Tibial artery (tissue), 4 donors: Measurements from ENCODE around the gene HJV.

Experiments used
- DNase-seq, 2 donors: peaks; one replicate each; pipeline ENCODE4 v3.0.0-alpha.2; 2019
- H3K27ac ChIP-seq, 2 donors: fragments of 200-600 bp; sonication (generic) in 1 of 2; 1 replicate in 1 of 2; 2 replicates in 1 of 2; pipeline ENCODE4 v1.5.1; 2018 to 2019; ENCODE audit warnings: mild to moderate bottlenecking in 1 of 2
- H3K27me3 ChIP-seq, 2 donors: fragments of 200-600 bp; sonication (generic) in 1 of 2; one replicate each; pipeline versions ENCODE4 v1.5.1 to v1.6.0; 2016 to 2019
- H3K36me3 ChIP-seq, 3 donors: fragments of 200-600 bp; sonication (generic) in 2 of 3; one replicate each; pipeline ENCODE4 v1.5.1; 2016 to 2019; ENCODE audit warnings: mild to moderate bottlenecking in 2 of 3
- H3K4me1 ChIP-seq, 4 donors: fragments of 200-600 bp; sonication (generic) in 2 of 4; 1 replicate in 3 of 4; 2 replicates in 1 of 4; pipeline ENCODE4 v1.5.1; 2016 to 2019
- H3K4me3 ChIP-seq, 2 donors: fragments of 200-600 bp; sonication (generic) in 1 of 2; 1 replicate in 1 of 2; 2 replicates in 1 of 2; pipeline ENCODE4 v1.5.1; 2018 to 2019; ENCODE audit warnings: mild to moderate bottlenecking in 2 of 2
- H3K9me3 ChIP-seq, 3 donors: fragments of 200-600 bp; sonication (generic) in 1 of 3; one replicate each; pipeline ENCODE4 v1.5.1; 2016 to 2019
- CTCF ChIP-seq, 2 experiments: fragments of 200-600 bp in 1 of 2; fragments of 450-650 bp in 1 of 2; IDR thresholded peaks; one replicate each; pipeline ENCODE4 v1.5.1; 2017 to 2019; ENCODE audit warnings: antibody characterized with exemption in 2 of 2, mild to moderate bottlenecking in 1 of 2, moderate library complexity in 1 of 2
- intact Hi-C: fragments of 100-400 bp; cut with DNase I; formaldehyde crosslinking; loops from one replicate; pipeline ENCODE4 v1.15.0; 2023; ENCODE audit warnings: low total_unique reads

The HJV gene

DNA sequence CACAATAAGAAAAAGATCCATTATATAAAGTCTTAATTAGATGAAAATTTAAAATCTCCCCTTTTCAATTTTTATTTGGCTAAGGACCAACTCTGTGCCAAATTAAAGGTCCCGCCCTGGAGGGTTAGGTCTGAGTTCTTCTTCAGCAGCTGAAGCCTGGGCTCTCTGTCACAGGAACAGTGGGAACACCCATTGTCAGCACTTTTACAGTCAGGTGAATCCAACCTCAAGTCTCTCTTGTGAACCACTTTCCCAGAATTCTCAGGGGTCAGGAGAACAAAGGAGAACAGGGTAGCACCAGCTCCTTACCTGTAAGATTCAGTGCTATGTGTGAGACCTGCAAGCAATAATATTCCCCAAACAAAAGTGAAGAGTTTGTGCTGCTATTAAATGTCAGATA lies 25.1 kb upstream of the HJV start:
- no peak for TF ChIP-seq CTCF (IDR thresholded peaks at IDR 0.05)
- intact Hi-C loops, result no loop called here
- Histone ChIP-seq H3K27ac (no peak overlapping the region), H3K9me3 (no peaks in the 10 kb centered on the region), H3K27me3 (no peaks in the 10 kb centered on the region), H3K4me3 (no peak overlapping the region), H3K36me3 (no peaks in the 10 kb centered on the region), H3K4me1 (no peaks in the 10 kb centered on the region)
- DNase-seq, result no peak

DNA sequence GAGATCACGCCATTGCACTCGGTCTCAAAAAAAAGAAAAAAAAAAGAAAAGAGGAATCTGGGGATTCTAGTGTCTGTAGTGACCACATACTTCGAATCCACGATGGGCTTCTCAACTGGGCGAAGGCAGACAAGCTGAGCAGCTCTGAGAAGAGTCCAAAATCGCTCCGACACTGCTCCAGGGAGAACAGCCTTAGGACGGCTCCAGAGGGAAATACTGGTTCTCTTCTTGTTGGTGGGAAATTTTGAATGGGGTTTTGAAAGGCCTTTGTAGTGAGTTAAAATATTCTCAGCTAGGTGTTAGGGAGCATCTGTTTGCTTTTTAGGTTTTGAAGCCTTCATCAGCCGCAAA lies 18.3 kb upstream of the HJV start:
- Histone ChIP-seq H3K9me3 (no peaks in the 10 kb centered on the region), H3K27me3 (no peaks in the 10 kb centered on the region), H3K36me3 (no peaks in the 10 kb centered on the region), H3K27ac (peak overlapping the region; percentile 87 to 93), H3K4me1 (peaks cover 0 to 14% (median 0%) of the 10 kb centered on the region in 4 donors), H3K4me3 (peak overlapping the region; percentile 64 to 72)
- TF ChIP-seq CTCF (IDR thresholded peaks at IDR 0.05), result no peak
- intact Hi-C loops, result no loop called here
- no peak for DNase-seq

DNA sequence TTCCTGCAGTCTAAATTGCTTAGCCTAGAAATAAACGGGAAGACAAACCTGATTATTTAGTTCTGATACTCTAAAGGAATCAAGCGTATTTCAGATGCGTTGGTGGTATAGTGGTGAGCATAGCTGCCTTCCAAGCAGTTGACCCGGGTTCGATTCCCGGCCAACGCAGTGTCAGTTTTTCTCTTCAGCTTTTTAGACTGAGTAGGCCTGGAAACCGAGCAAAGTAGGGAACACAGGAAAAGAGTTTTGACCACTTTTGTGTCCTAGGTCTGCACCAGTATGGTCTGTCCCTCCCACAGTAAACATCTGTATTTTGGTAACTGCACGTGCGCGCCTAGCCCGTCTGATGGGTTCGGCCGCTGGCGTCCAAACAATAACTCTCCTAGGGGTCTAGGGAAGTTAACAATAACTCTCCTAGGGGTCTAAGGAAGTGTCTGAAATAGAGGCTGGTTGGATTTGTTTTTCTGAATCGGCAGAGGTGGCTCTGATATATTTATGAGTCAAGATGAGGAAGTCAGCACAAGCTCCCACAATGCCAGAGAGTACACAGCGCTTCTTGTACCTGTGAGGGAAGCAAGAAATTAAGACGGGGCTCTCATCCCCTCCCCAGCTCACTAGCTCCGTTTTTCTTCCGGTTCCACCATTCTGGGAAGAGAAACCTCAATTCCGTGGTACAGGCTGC lies 15.6 kb upstream of the HJV start:
- Histone ChIP-seq H3K4me3 (peak overlapping the region; percentile 64 to 72), H3K4me1 (peaks cover 0 to 17% (median 0%) of the 10 kb centered on the region in 4 donors)

GRCh38 chr1:146036241-146036964 lies 14.9 kb upstream of the HJV start:
- Histone ChIP-seq H3K9me3 (no peaks in the 10 kb centered on the region), H3K4me1 (peaks cover 0 to 17% (median 0%) of the 10 kb centered on the region in 4 donors), H3K27ac (peak overlapping the region; percentile 87 to 93), H3K4me3 (peak overlapping the region; percentile 64 to 72), H3K36me3 (no peaks in the 10 kb centered on the region), H3K27me3 (no peaks in the 10 kb centered on the region)
- intact Hi-C loops, result no loop called here
- no peak for DNase-seq
- no peak for TF ChIP-seq CTCF (IDR thresholded peaks at IDR 0.05)

More for the DNA sequence above, 15.6 kb upstream of the HJV start:
- H3K36me3 ChIP-seq, result no peaks in the 10 kb centered on the region
- no peak for TF ChIP-seq CTCF (IDR thresholded peaks at IDR 0.05)
- peak; percentile 82 to 89 for DNase-seq
- intact Hi-C loops, result no loop called here
- no peaks in the 10 kb centered on the region for H3K27me3 ChIP-seq
- H3K9me3 ChIP-seq, result no peaks in the 10 kb centered on the region
- peak overlapping the region; percentile 87 to 93 for H3K27ac ChIP-seq

- intact Hi-C loops, result no loop called here
- no peak for DNase-seq
These were observed 13.5 kb upstream of the HJV start for GRCh38 chr1:146035048-146035423.

More at GRCh38 chr1:146035048-146035423, 13.5 kb upstream of the HJV start:
- Histone ChIP-seq H3K4me1 (peaks cover 0 to 17% (median 0%) of the 10 kb centered on the region in 4 donors), H3K27ac (peak overlapping the region; percentile 52 to 65), H3K9me3 (no peaks in the 10 kb centered on the region), H3K4me3 (peak overlapping the region; percentile 33 to 72), H3K27me3 (no peaks in the 10 kb centered on the region), H3K36me3 (no peaks in the 10 kb centered on the region)
- no peak for TF ChIP-seq CTCF (IDR thresholded peaks at IDR 0.05)
